HG03442 (cell line): ENCODE results near the gene BTG2.
"Not testable (repeated sequence)": the region's sequence is repeated elsewhere in the genome, so short reads cannot be mapped to it uniquely, and the experiment has no call there.

Experiments
- ATAC-seq: cut with Tn5 transposase; IDR thresholded peaks from one replicate; pipeline ENCODE4 v1.9.1; 2021; ENCODE audit warnings: mild to moderate bottlenecking, moderate library complexity; ENCODE audit not compliant: unreplicated experiment

BTG2 gene

GRCh38 chr1:203314025-203314759 lies 8.9 kb downstream of the BTG2 start:
- not testable (repeated sequence) for ATAC-seq

GRCh38 chr1:203316626-203317093 lies 11.3 kb downstream of the BTG2 start:
- no peak for ATAC-seq

GRCh38 chr1:203317429-203318228 lies 12.3 kb downstream of the BTG2 start:
- no peak for ATAC-seq

GRCh38 chr1:203318229-203318517 lies 12.9 kb downstream of the BTG2 start:
- ATAC-seq = no peak

DNA sequence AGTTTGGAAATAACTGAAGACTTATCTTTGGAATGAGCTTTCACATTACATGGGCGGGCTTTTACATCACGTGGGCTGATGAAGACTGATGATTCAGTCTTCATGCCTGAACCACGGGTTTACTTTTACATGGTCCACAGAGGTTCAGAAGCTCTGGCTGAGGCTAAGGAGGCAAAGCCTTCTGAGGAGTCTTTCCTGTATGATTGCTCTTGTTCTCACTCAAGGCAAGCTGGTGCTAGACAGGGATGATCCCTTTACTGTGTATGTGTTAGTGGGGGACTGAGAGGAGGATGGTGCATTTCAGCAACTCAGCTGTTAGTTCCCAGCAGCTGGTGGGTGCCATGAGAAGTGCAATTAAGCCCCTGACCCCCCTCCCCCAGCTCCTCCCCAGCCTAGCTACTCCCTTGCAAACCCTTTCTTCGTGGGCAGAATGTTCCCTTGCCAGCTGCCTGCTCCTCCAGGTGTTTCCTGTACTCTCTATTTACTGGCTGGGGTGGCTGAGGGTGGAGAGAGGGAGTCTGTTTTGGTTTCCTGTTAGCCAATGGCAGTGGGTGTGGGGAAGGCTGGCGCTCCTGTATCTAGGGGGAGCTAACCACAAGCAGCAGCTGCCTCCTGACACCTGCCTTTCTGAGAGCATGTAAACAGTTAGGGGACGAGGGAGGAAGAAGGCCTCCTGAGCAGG lies 15.4 kb downstream of the BTG2 start:
- ATAC-seq = peak; percentile 46

DNA sequence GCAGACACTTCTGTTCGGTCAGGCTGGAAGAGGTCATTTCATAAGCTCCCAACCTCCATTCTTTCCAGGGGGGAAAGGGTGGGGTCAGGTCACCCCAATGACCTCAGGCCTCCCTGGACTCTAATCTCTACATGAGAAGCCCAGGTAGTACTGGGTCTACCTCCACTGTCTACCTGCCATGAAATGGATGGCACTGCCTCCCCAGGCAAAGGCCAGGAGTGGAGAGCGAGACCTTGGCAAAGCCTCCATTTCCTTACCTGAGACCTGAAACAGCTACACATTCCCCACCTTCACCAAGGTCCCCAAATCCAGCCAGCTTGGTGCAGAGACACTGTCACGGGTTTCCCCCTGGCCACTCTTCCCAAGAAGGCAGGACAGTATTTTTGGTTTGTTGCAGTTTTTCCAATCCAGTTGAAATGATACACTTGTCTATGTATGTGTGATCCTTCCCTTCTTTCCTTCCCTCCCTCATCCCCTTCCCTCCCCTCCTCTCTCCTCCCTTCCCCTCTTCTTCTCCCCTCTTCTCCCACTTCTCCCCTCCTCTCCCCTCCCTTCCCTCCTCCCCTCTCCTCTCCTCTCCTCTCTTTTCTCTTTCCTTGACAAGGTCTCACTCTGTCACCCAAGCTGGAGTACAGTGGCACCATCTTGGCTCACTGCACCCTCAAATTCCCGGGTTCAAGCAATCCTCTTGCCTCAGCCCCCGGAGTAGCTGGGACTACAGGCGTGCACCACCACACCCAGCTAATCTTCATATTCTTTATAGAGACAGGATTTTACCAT lies 16.1 kb downstream of the BTG2 start:
- ATAC-seq = no peak

- no peak for ATAC-seq
Measured at GRCh38 chr1:203322500-203323179, 17.3 kb downstream of the BTG2 start.

GRCh38 chr1:203323587-203323986 lies 18.3 kb downstream of the BTG2 start:
- ATAC-seq = no peak

DNA sequence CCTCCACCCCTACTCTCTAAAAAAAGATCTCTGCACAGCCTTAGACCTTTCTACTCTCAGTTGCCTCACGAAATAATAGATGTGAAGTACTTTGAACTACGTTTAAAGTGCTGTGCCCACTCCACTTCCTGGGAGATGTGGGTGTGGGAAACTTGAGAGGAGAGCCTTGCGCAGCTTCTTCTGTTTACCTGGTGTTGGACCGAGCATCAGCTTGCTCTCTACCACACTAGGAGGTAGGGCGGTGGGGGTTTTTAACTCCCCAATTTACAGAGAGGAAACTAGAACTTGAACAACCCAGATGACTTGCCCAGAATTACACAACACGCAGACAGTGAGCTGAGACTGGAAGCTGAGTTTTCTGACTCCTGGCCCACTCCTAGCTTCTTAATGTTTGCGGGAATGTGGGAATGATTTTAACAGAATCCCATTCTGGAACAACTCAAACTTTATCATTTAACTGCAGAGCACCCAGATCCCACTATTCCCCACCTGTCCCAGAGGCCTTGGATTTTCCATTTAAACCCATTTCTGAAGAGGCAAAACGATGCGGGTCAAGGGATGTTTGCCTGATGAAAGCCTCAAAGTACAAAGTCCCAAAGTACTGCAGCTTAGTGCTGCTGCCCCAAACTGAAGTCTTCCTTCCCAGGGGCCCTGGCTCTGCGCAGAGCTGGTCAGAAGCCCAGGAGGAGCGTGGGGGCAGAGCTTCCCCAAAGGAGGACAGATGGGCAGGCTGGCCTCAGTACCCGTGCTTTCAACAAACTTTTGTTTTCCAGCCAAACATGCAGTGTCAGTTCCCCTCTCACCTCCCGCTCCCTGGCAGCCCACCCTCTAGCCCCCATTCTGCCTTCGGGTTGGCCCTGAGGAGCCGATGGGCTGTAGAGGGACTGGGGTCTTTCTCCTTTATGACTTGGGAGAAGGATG lies 19.0 kb downstream of the BTG2 start:
- no peak for ATAC-seq

DNA sequence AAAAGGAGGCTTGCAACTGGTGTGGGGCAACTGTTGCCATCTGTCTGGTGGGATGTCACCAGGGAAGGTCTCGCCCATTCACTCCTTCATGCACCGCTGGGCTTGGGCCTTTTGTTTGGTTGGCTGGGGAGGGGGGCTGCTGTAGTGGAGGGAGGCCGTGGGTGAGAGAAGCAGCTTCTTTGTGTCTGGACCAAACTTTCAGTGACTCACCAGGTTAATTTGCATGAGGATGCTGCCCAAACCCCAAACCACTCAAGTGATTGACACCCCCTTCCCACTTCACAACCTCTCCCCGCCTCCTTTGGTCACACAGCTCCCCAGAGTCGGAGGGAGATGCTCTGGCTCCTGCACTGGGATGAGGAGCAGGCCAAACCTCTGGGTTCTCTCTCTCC lies 19.7 kb downstream of the BTG2 start:
- ATAC-seq = no peak

GRCh38 chr1:203325418-203326091 lies 20.2 kb downstream of the BTG2 start:
- ATAC-seq = no peak

- ATAC-seq = peak; percentile 67
Measured at GRCh38 chr1:203326830-203327683, 21.7 kb downstream of the BTG2 start.

DNA sequence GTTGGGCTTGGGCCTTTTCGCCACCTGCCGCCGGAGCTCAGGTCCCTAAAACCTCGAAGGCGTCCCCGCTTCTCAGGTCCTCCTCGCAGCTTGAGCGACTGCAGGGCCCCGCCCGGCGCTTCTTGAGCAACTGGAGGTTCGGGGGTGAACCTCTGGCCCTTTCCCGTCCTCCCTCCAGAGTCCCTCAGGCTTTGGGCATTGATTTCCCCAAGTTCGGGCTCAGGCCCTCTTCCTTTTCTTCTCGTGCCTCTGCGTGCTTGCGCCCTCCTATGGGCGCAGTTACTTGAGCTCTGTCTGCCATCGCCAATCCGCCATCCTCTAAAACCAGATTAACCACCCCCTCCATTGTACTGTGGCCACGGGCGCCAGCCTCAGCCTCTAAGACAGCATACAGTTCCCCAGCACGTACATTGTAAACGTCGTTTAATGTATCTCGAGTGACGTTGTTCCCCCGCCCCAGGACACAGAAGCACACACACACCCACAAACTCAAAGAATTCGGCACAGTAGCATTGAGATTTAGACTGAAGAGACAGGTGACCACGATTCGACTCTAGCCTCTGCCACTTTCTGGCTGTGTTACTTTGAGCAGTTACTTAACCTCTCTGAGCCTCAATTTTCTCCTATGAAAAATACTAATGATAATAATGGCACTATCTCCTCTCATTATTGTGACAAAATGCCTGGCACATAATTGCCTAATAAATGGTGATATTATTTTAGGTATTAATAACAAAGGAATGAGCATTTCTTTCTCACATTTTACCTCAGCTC lies 22.6 kb downstream of the BTG2 start:
- ATAC-seq = peak; percentile 15

DNA sequence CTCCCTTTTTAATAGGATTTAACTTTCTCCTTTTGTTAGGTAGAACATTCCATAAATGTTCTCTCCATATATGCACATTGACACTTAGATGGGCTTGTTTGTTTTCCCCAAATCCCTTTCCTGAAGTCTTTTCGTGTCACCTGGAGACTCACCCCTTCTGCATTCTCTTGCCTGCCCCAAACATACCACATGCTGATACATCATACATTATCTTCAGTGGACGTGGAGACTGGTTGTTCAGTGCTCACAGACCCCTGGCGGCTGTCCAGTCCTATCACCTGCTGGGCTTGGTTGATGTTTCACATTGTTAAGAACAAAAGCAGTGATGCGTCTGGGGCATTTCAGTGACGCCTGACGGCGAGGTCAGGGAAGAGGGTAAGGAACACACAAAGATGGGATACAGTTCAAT lies 23.4 kb downstream of the BTG2 start:
- no peak for ATAC-seq

GRCh38 chr1:203331224-203331623 lies 25.9 kb downstream of the BTG2 start:
- no peak for ATAC-seq

DNA sequence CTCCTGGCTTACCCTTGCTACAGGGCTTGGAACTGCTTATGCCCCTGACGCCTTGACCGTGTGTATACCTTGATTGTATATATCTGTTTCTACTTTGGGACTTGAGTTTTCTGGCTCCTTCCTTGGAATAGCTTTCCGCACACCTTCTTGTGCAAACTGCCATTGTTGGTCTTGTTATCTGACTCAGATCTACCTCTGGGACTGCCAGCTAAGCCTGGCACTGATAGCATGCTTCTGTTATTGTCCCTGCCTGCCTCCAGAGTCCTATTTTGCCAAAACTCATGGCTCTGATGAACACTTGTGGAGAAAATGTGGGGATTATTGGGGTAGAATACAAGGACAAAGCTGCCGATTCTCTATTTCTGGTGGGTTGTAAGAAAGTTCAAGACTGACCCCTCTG lies 30.2 kb downstream of the BTG2 start:
- no peak for ATAC-seq

- ATAC-seq = no peak
Measured at GRCh38 chr1:203336097-203336496, 30.8 kb downstream of the BTG2 start.
